ENCODE results near the gene ASIC5.

- no peak for TF ChIP-seq EZH2 (IDR thresholded peaks at IDR 0.05; ENCODE audit: borderline replicate concordance, low read length)
- no peak for TF ChIP-seq CTCF (conservative IDR thresholded peaks at IDR 0.05 in 1 of 2, IDR thresholded peaks at IDR 0.05 in 1 of 2; ENCODE audit: extremely low read depth in 1 of 2, insufficient read depth in 1 of 2, low read depth in 1 of 2, low read length in 2 of 2)
Measured at GRCh38 chr4:155881555-155881954, 15.5 kb upstream of the ASIC5 start.

All from mammary epithelial cell (primary cell).